B cell (primary cell): ENCODE measurements around the gene IL22RA1. TPM values are rescaled to one million over a fixed set of nuclear protein-coding genes. Genes with fewer than 3 reads are reported as not detected.

ENCODE experiments used
- ATAC-seq: fragments of 200-7000 bp; cut with Tn5 transposase; one replicate; pipeline ENCODE4 v1.10.0; 2021; ENCODE audit warnings: low read depth, mild to moderate bottlenecking, moderate number of reproducible peaks, moderate library complexity
- CTCF ChIA-PET: fragments of 350-600 bp; sonication (Branson Sonifier 250); formaldehyde crosslinking; loops from one replicate; lab custom pipeline; 2021; ENCODE audit warnings: antibody characterized with exemption, inconsistent platforms; lab: Charles Lee
- POLR2A ChIA-PET: fragments of 350-600 bp; sonication (Branson Sonifier 250); formaldehyde crosslinking; loops from one replicate; lab custom pipeline; 2021; ENCODE audit warnings: antibody characterized with exemption; lab: Charles Lee
- DNase-seq: peaks from one replicate; pipeline ENCODE4 v3.0.0; 2013
- H2AFZ ChIP-seq: 2 replicates; pipeline ENCODE4 v1.6.1; 2012; ENCODE audit warnings: mild to moderate bottlenecking, low read depth, low read length; ENCODE audit not compliant: insufficient read depth, poor library complexity, severe bottlenecking
- H3K27ac ChIP-seq, 2 donors: 1 replicate in 1 of 2; 2 replicates in 1 of 2; pipeline ENCODE4 v1.5.1; 2012 to 2013; ENCODE audit warnings: low read length in 2 of 2, mild to moderate bottlenecking in 2 of 2, moderate library complexity in 1 of 2
- H3K27me3 ChIP-seq, 4 experiments: fragments of 200-600 bp in 1 of 4; sonication (generic) in 1 of 4; replicated peaks in 1 of 4; 1 replicate in 2 of 4; 2 replicates in 2 of 4; pipeline versions ENCODE4 v1.6.1 to v1.7.0; 2013 to 2016; ENCODE audit warnings: low read length in 3 of 4, mild to moderate bottlenecking in 2 of 4, mixed read lengths in 1 of 4, moderate library complexity in 1 of 4; ENCODE audit not compliant: insufficient read depth in 4 of 4, control insufficient read depth in 3 of 4; ENCODE audit errors: control extremely low read depth in 1 of 4
- H3K36me3 ChIP-seq, 2 experiments: replicated peaks in 1 of 2; 1 replicate in 1 of 2; 2 replicates in 1 of 2; pipeline versions ENCODE4 v1.6.1 to v1.7.1; 2013; ENCODE audit warnings: low read length in 1 of 2; ENCODE audit not compliant: insufficient read depth in 2 of 2, control insufficient read depth in 1 of 2; ENCODE audit errors: control extremely low read depth in 1 of 2, extremely low read depth in 1 of 2
- H3K4me1 ChIP-seq, 2 donors: fragments of 200-600 bp in 1 of 2; sonication (generic) in 1 of 2; 1 replicate in 1 of 2; 2 replicates in 1 of 2; pipeline versions ENCODE4 v1.5.1 to v1.6.1; 2013 to 2017; ENCODE audit warnings: low read length in 2 of 2; ENCODE audit not compliant: control insufficient read depth in 2 of 2, insufficient read depth in 2 of 2
- H3K4me2 ChIP-seq: replicated peaks from 2 replicates; pipeline ENCODE3; 2012; ENCODE audit warnings: mild to moderate bottlenecking, low read depth, low read length; ENCODE audit not compliant: poor library complexity, severe bottlenecking
- H3K4me3 ChIP-seq, 5 experiments: fragments of 200-600 bp in 1 of 5; sonication (generic) in 1 of 5; 1 replicate in 3 of 5; 2 replicates in 2 of 5; pipeline versions ENCODE4 v1.5.1 to v1.7.0; 2011 to 2016; ENCODE audit warnings: low read length in 4 of 5, mild to moderate bottlenecking in 4 of 5, low read depth in 2 of 5, control low read depth in 1 of 5, moderate library complexity in 1 of 5; ENCODE audit not compliant: insufficient read depth in 1 of 5; ENCODE audit errors: control extremely low read depth in 1 of 5, extremely low read depth in 1 of 5
- H3K79me2 ChIP-seq: fragments of 200-600 bp; sonication (generic); one replicate; pipeline ENCODE4 v1.6.0; 2016; ENCODE audit warnings: low read length; ENCODE audit not compliant: control insufficient read depth, insufficient read depth
- H3K9ac ChIP-seq: fragments of 200-600 bp; sonication (generic); 2 replicates; pipeline ENCODE4 v1.6.1; 2017; ENCODE audit warnings: mild to moderate bottlenecking, low read length, moderate library complexity
- H3K9me3 ChIP-seq, 3 donors: one replicate each; pipeline versions ENCODE4 v1.6.1 to v1.7.1; 2013; ENCODE audit warnings: low read length in 2 of 3; ENCODE audit not compliant: control insufficient read depth in 2 of 3, insufficient read depth in 1 of 3; ENCODE audit errors: control extremely low read depth in 1 of 3
- H4K20me1 ChIP-seq: 2 replicates; pipeline ENCODE4 v1.6.0; 2012; ENCODE audit warnings: mild to moderate bottlenecking, low read length; ENCODE audit not compliant: insufficient read depth, control insufficient read depth, poor library complexity, severe bottlenecking
- H3K27ac Mint-ChIP-seq: one replicate; pipeline ENCODE4 v1.8.0; 2021; ENCODE audit warnings: mixed read lengths
- H3K27me3 Mint-ChIP-seq: one replicate; pipeline ENCODE4 v1.8.0; 2021; ENCODE audit warnings: mixed read lengths
- H3K4me1 Mint-ChIP-seq: one replicate; pipeline ENCODE4 v1.8.0; 2021; ENCODE audit warnings: mixed read lengths
- H3K4me3 Mint-ChIP-seq: one replicate; pipeline ENCODE4 v1.8.0; 2021; ENCODE audit warnings: mixed read lengths
- H3K9me3 Mint-ChIP-seq: one replicate; pipeline ENCODE4 v1.8.0; 2022; ENCODE audit warnings: mixed read lengths; ENCODE audit not compliant: insufficient read depth
- EZH2 ChIP-seq: IDR thresholded peaks from 2 replicates; pipeline ENCODE4 v1.6.1; 2012; ENCODE audit warnings: borderline replicate concordance, low read depth, mild to moderate bottlenecking, moderate library complexity, low read length; ENCODE audit not compliant: insufficient read depth, poor library complexity, severe bottlenecking
- WGBS: methylation state at CpG from one replicate; pipeline ENCODE4 v1.1.5; 2013; ENCODE audit warnings: missing lambda C conversion rate; ENCODE audit not compliant: insufficient coverage; 5-methylcytosine and 5-hydroxymethylcytosine counted together
- intact Hi-C: fragments of 100-400 bp; cut with micrococcal nuclease; formaldehyde crosslinking; loops from one replicate; pipeline ENCODE4 v1.10.0; 2022
- polyA plus RNA-seq: library from polyadenylated mRNA; depleted of rRNA; stranded (reverse); fragments of >200 nt; gene quantifications from 2 replicates; pipeline ENCODE4 v1.2.3, GENCODE V29; 2012
- total RNA-seq, 2 donors: library from RNA; stranded (reverse); fragments of 120-200 nt in 1 of 2; gene quantifications; 1 replicate in 1 of 2; 2 replicates in 1 of 2; pipeline versions ENCODE4 v1.2.3 to v1.2.4, GENCODE V29; 2013 to 2022
- TF ChIP-seq, protein P1 (sequence below): fragments of 200-600 bp; IDR thresholded peaks from one replicate; pipeline ENCODE4 v1.8.0; 2022; ENCODE audit warnings: antibody characterized with exemption, mild to moderate bottlenecking

The IL22RA1 gene
- total and polyA plus RNA-seq, 2 donors (not counting 1 experiment from before 2014, with no cell fraction given), result 0.10 TPM

DNA sequence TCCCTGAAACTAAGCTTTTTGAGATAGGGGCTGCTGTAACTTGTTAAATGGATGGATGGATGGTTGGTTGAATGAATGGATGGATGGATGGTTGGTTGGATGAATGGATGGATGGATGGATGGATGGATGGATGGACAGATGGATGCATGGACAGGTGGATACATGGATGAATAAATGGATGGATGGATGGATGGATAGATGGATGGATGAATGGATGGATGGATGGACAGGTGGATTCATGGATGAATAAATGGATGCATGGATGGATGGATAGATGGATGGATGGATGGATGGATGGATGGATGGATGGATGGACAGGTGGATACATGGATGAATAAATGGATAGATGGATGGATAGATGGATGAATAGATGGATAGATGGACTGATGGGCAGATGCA is 57.9 kb downstream of the IL22RA1 start:
- H4K20me1 ChIP-seq, result no peaks in the 10 kb centered on the region
- no peak for ATAC-seq
- no peak overlapping the region for H3K4me2 ChIP-seq
- intact Hi-C loops, result no loop called here
- ChIA-PET POLR2A (no interaction called here), CTCF (interaction anchor here (1.4 kb wide), 1 partner anchor 306 kb away, joined by 3 read pairs; no protein-coding TSS in a partner anchor)
- H2AFZ ChIP-seq, result no peak overlapping the region
- no peak overlapping the region for H3K4me3 ChIP-seq
- no peak overlapping the region for H3K27ac ChIP-seq
- no peaks in the 10 kb centered on the region for H3K4me1 ChIP-seq
- H3K79me2 ChIP-seq, result no peaks in the 10 kb centered on the region
- no peak overlapping the region for H3K9ac ChIP-seq
- no peak overlapping the region for H3K4me3 Mint-ChIP-seq
- H3K27me3 Mint-ChIP-seq, result peaks cover 33% of the 10 kb centered on the region
- no peaks in the 10 kb centered on the region for H3K4me1 Mint-ChIP-seq
- H3K27ac Mint-ChIP-seq, result peak overlapping the region; percentile 5
- H3K27me3 ChIP-seq, result peaks cover 0 to 2% (median 0%) of the 10 kb centered on the region in 4 experiments
- no peaks in the 10 kb centered on the region for H3K36me3 ChIP-seq
- DNase-seq, result no peak
- no peak for TF ChIP-seq EZH2
- TF ChIP-seq, protein P1, sequence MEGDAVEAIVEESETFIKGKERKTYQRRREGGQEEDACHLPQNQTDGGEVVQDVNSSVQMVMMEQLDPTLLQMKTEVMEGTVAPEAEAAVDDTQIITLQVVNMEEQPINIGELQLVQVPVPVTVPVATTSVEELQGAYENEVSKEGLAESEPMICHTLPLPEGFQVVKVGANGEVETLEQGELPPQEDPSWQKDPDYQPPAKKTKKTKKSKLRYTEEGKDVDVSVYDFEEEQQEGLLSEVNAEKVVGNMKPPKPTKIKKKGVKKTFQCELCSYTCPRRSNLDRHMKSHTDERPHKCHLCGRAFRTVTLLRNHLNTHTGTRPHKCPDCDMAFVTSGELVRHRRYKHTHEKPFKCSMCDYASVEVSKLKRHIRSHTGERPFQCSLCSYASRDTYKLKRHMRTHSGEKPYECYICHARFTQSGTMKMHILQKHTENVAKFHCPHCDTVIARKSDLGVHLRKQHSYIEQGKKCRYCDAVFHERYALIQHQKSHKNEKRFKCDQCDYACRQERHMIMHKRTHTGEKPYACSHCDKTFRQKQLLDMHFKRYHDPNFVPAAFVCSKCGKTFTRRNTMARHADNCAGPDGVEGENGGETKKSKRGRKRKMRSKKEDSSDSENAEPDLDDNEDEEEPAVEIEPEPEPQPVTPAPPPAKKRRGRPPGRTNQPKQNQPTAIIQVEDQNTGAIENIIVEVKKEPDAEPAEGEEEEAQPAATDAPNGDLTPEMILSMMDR, result no peak
- H3K9me3 ChIP-seq, result no peaks in the 10 kb centered on the region
- no peaks in the 10 kb centered on the region for H3K9me3 Mint-ChIP-seq

DNA sequence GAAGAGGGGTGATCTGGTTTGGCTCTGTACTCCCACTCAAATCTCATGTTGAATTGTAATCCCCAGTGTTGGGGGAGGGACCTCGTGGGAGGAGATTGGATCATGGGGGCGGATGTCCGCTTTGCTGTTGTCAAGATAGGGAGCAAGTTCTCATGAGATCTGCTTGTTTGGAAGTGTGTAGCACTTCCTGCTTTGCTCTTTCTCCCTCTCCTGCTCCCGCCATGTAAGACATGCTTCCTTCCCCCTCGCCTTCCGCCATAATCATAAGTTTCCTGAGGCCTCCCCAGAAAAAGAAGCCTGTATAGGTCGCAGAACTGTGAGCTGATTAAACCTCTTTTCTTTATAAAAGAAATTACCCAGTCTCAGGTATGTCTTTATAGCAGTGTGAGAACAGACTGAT is 58.9 kb downstream of the IL22RA1 start:
- Mint-ChIP-seq H3K4me3 (no peak overlapping the region), H3K9me3 (no peaks in the 10 kb centered on the region), H3K4me1 (no peaks in the 10 kb centered on the region), H3K27me3 (peaks cover 33% of the 10 kb centered on the region), H3K27ac (no peak overlapping the region)
- no peaks in the 10 kb centered on the region for H3K4me1 ChIP-seq
- no peaks in the 10 kb centered on the region for H3K79me2 ChIP-seq
- H3K27ac ChIP-seq, result no peak overlapping the region
- H3K9me3 ChIP-seq, result no peaks in the 10 kb centered on the region
- 100% methylated on average over 2 of the region's 7 CpGs for WGBS
- POLR2A ChIA-PET, result no interaction called here
- intact Hi-C loops, result no loop called here
- CTCF ChIA-PET, result interaction anchor here (1.4 kb wide), 1 partner anchor 307 kb away, joined by 3 read pairs; no protein-coding TSS in a partner anchor
- no peak overlapping the region for H3K9ac ChIP-seq
- no peak overlapping the region for H2AFZ ChIP-seq
- ATAC-seq (no peak), DNase-seq (no peak)
- no peak overlapping the region for H3K4me3 ChIP-seq
- H3K4me2 ChIP-seq, result no peak overlapping the region
- TF ChIP-seq, protein P1, result no peak
- no peak for TF ChIP-seq EZH2
- no peaks in the 10 kb centered on the region for H3K36me3 ChIP-seq
- H4K20me1 ChIP-seq, result no peaks in the 10 kb centered on the region
- H3K27me3 ChIP-seq, result peaks cover 0 to under 1% (median 0%) of the 10 kb centered on the region in 4 experiments
